Subcutaneous abdominal adipose tissue (tissue), 5 donors: ENCODE measurements around the gene STARD3.
A peak's percentile ranks its signal among the peaks of the same experiment; 100 is the strongest.

ENCODE experiments used
- H3K27ac ChIP-seq: one replicate; pipeline ENCODE4 v1.7.0; 2013; ENCODE audit warnings: low read depth, mild to moderate bottlenecking, inconsistent platforms, low read length, moderate library complexity
- H3K27me3 ChIP-seq, 5 donors: one replicate each; pipeline ENCODE4 v1.7.0; 2013; ENCODE audit warnings: low read length in 5 of 5, inconsistent platforms in 1 of 5; ENCODE audit not compliant: control insufficient read depth in 5 of 5, insufficient read depth in 4 of 5
- H3K36me3 ChIP-seq, 5 donors: one replicate each; pipeline ENCODE4 v1.7.0; 2013; ENCODE audit warnings: low read length in 5 of 5; ENCODE audit not compliant: control insufficient read depth in 5 of 5, insufficient read depth in 5 of 5
- H3K4me1 ChIP-seq, 5 donors: one replicate each; pipeline ENCODE4 v1.7.0; 2013; ENCODE audit warnings: low read length in 5 of 5, mild to moderate bottlenecking in 3 of 5, moderate library complexity in 1 of 5; ENCODE audit not compliant: control insufficient read depth in 5 of 5, insufficient read depth in 5 of 5
- H3K4me3 ChIP-seq, 5 donors: one replicate each; pipeline ENCODE4 v1.7.0; 2013; ENCODE audit warnings: low read length in 5 of 5, low read depth in 1 of 5
- H3K9ac ChIP-seq, 5 donors: one replicate each; pipeline ENCODE4 v1.7.0; 2013; ENCODE audit warnings: low read length in 5 of 5, mild to moderate bottlenecking in 4 of 5, moderate library complexity in 3 of 5
- H3K9me3 ChIP-seq, 5 donors: one replicate each; pipeline ENCODE4 v1.7.0; 2013; ENCODE audit warnings: low read length in 5 of 5; ENCODE audit not compliant: control insufficient read depth in 5 of 5
- donor health status: healthy.
- donor health status: healthy.
- donor health status: healthy.
- donor health status: healthy.
- donor health status: healthy.

STARD3 gene

DNA sequence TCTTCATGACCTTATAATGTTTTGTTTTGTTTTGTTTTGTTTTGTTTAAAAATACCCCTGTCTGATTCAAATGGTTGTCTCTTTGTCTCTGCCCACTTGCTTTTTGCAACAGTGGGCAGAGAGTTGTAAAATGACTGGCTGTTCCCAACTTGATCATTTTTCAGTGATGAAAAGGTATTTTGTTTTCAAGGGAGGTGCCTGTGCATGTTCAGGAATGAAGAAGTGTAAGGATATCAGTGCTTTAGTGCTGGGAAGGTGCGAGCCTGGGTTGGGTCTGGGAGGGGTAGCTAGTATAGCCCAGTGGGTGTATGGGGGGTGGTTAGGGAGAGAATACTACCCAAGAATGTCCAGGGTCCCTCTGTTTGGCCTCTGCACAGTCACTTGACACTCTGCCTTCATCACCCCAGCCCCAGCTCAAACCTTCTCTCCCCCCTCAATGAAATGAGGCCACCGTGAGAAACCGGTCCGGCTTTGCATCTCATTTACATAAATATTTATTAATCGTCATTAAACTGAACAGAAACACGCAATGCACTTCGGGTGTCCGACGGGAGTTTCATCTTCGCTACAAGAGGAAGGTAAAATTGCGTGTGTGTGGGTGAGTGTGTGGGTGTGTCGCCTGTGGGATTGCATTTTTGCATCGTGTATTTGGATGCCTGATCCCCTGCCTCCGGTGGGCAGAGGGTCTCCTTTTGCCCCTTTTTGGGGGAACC, 33.5 kb upstream of the STARD3 start:
- peaks cover 2 to 55% (median 53%) of the 10 kb centered on the region in 5 donors for H3K4me1 ChIP-seq

DNA sequence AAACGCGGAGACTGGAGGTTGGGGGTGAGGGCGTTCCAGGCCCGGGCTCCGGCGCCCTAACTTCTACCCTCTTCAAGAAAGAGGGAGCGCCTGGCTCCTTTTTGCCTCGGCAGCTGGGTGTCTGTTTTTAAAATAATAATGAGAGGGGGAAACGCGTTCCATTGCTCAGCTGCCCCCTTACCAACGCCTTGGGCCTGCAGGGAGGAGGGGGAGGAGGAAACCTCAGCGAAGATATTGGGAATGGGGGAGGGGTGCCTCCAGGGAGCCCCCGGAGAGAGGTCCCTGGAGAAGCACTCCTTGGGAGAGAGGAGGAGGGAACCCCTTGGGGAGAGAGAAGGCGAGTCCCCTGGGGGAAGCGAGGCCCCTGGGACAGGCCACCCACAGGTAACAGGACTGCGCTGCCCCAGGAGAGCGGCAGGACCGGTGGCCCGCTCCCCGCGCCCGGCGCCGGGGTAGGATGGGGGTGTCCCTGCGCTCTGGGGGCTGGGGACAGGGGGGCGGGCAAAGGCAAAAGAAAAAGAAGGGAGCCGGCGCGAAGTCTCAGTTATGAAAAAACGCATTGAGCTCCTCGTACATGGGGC, 31.9 kb upstream of the STARD3 start:
- Histone ChIP-seq H3K9me3 (no peaks in the 10 kb centered on the region), H3K36me3 (no peaks in the 10 kb centered on the region), H3K9ac (no peak overlapping the region), H3K27me3 (peaks cover 66 to 89% (median 80%) of the 10 kb centered on the region in 5 donors), H3K27ac (no peak overlapping the region), H3K4me3 (peak overlapping the region in 1 of 5 donors; percentile 40), H3K4me1 (peaks cover 0 to 40% (median 38%) of the 10 kb centered on the region in 5 donors)

More for the DNA sequence above, 33.5 kb upstream of the STARD3 start:
- Histone ChIP-seq H3K36me3 (no peaks in the 10 kb centered on the region), H3K9ac (no peak overlapping the region), H3K9me3 (no peaks in the 10 kb centered on the region), H3K27ac (no peak overlapping the region), H3K4me3 (no peak overlapping the region), H3K27me3 (peaks cover 73 to 91% (median 87%) of the 10 kb centered on the region in 5 donors)

DNA sequence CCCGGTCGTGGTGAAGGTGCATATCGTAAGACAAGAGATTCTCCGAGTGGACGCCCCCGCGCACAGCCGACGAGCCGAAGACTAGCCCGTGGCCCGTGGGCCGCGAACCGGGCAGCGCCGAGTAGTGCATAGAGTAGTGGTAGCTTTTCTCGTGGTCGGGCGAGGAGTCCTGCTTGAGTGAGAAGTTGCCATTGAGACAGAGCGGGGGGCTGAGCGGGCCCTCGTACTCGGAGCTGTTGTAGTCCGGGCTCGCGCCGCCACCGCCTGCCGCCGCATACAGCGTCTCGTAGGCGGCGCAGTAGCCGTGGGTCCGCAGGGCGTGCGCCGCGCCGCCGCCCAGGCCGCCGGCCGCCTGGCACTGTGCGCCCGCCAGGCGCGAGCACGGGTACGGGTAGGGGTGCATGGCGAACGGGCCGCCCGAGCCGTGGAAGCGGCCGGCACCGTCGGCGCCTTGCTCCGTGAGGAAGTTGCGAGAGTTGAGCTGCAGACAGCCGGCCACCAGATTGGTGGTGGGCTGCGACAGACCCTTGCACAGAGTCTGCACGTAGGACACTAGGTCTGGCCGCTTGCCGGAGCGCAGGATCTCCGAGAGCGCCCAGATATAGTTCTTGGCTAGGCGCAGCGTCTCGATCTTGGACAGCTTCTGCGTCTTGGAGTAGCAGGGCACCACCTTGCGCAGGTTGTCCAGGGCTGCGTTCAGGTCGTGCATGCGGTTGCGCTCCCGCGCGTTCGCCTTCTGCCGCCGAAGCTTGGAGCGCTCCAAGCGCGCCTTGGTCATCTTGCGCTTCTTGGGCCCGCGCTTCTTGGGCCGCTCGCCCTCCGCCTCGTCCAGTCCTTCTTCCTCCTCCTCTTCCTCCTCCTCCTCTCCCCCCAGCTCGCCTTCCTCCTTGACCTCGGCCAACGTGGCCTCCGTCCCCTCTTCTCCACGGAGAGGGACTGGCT, 31.2 kb upstream of the STARD3 start:
- Histone ChIP-seq H3K9ac (no peak overlapping the region), H3K36me3 (no peaks in the 10 kb centered on the region), H3K9me3 (no peaks in the 10 kb centered on the region), H3K27me3 (peaks cover 58 to 81% (median 73%) of the 10 kb centered on the region in 5 donors), H3K27ac (no peak overlapping the region), H3K4me3 (peak overlapping the region in 4 of 5 donors; percentile 2 to 55 (median 26)), H3K4me1 (peaks cover 0 to 32% (median 30%) of the 10 kb centered on the region in 5 donors)

DNA sequence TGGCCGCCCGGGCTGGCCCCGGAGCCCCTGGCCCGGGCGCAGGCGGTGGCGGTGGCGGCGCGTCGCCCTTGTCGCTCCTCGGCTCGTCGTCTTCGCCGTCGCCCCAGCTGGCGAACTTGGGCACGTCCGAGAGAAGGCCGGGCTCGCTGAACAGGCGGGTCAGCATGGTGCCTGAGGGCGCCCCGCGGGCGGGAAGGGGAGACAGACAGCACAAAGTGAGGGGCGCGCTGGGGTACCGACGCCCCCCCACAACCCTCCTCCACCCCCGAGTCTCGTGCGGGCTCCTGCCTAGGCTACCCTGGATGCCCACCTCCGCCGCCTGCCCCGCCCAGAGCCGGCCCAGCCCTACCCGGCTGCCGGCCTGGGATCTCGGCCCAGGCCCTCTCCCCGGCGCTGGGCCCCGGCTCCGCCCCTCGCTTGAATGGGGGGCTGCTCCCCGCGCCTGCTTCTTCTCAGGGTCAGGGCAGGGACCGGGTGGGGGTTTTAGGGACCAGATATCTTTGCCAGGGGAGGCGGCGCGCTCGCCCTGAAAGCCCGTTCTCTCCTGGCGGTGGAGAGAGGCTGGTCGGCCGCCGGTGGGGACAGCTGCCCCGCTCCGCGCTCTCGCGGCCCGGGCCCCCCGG, 30.4 kb upstream of the STARD3 start:
- Histone ChIP-seq H3K36me3 (no peaks in the 10 kb centered on the region), H3K4me3 (peak overlapping the region in 3 of 5 donors; percentile 2 to 55 (median 40)), H3K27me3 (peaks cover 50 to 76% (median 65%) of the 10 kb centered on the region in 5 donors), H3K9me3 (no peaks in the 10 kb centered on the region), H3K9ac (no peak overlapping the region), H3K4me1 (peaks cover 0 to 29% (median 26%) of the 10 kb centered on the region in 5 donors), H3K27ac (no peak overlapping the region)

DNA sequence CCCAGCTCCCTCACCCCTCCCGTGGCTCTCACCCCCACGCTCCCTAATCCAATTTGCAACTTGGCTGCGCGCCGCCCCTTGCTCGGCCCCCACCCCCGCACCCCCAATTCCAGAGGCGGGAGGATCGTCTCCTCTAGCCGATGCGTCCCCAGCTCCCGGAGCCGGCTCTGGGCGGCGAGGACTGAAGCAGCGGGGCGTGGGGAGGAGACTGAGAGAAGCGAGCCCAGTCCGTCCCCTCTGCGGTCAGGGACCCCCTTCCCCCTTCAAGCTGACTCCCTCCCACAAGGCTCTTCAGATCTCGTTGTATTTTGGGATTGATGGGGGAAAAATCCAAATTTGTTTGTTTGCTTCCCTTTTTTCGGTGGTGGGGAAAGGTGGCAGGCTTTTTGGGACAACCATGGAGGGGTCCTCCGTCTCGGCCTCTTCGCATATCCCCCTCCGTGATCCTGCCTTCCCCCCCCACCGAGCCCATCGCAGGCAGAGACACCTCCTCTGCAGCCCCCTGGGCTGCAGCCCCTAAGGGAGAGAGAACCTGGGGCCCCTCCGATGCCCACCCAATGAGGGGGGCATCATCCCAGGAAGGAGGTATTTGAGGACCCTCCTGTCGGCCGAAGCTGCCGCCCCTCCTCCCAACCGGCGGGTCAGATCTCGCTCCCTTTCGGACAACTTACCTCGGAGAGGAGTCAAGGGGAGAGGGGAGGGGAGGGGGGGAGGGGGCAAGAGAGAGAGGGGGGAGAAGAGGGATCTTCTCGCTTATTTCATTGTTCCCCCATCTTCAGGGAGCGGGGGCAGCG, 29.7 kb upstream of the STARD3 start:
- Histone ChIP-seq H3K36me3 (no peaks in the 10 kb centered on the region), H3K27me3 (peaks cover 44 to 69% (median 59%) of the 10 kb centered on the region in 5 donors), H3K9me3 (no peaks in the 10 kb centered on the region), H3K27ac (no peak overlapping the region), H3K9ac (no peak overlapping the region), H3K4me3 (no peak overlapping the region), H3K4me1 (peaks cover 0 to 29% (median 26%) of the 10 kb centered on the region in 5 donors)

DNA sequence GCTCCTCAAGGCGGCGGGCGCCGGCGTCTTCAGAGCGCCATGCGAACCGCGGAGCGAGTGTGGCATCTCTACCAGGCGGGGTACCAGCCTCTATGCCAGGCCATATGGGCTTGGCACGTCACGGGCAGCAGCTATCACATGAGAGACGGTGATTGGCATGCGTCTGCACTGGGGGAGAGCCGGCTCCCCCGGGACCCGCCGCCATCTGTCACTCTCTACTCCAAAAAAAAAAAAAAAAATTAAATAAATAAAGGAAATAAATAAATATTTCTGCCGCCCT, 29.2 kb upstream of the STARD3 start, which contains the start of gene NEUROD2:
Gene NEUROD2, minus strand, starts transcription at position 70 of the 280 bp plus-strand sequence. CDS start 1,321 bp downstream, outside the sequence.
- Histone ChIP-seq H3K4me3 (peak within 1 kb of the TSS in 1 of 5 donors; percentile 40), H3K27ac (no peak within 1 kb of the TSS), H3K4me1 (peaks cover 0 to 29% (median 26%) of the 10 kb centered on the region in 5 donors), H3K27me3 (peaks cover 45 to 66% (median 59%) of the 10 kb centered on the region in 5 donors), H3K9me3 (no peaks in the 10 kb centered on the region), H3K9ac (no peak within 1 kb of the TSS), H3K36me3 (no peaks in the 10 kb centered on the region)

DNA sequence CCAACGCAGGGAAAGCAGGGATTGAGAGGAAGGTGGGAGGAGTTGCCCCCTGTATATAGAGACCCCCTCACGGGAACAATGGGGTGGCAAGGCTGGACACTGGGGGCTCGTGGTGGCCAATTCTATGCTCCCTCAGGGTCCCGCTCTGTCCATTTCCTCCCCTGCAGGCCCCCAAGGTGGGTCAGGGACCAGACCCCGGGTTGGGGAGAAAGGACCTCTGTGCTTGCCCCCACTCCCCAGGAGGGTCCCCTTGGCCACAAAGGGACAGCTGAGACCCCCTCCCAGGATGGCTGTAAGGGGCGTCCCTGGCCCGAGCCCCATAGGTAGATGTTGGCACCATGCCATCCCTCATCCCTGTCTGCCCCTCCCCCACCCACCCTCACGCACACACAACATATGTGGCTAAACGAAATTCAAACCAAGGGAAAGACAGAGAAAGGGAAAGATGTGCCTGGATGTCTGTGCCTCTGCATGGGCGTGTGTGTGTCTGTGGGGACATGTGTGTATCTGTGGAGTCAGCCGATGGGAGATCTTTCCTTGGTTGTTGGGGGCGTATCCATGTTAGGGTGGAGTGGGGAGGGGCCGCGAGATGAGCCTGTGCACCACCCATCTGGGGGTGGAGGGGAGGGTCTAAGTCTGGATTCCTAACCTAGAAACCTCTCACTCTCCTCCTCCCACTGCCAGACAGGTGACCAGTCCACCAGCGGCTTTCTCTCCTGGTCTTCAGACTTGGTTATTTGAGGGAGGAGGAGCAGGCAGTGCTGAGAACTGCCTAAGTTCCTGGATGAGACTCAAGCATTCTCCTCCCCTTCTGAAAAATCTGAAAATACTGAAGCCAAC, 28.6 kb upstream of the STARD3 start:
- H3K36me3 ChIP-seq, result no peaks in the 10 kb centered on the region
- H3K9me3 ChIP-seq, result no peaks in the 10 kb centered on the region
- H3K9ac ChIP-seq, result no peak overlapping the region
- peaks cover 0 to 29% (median 26%) of the 10 kb centered on the region in 5 donors for H3K4me1 ChIP-seq
- H3K27ac ChIP-seq, result no peak overlapping the region
- no peak overlapping the region for H3K4me3 ChIP-seq
- H3K27me3 ChIP-seq, result peaks cover 43 to 66% (median 57%) of the 10 kb centered on the region in 5 donors

DNA sequence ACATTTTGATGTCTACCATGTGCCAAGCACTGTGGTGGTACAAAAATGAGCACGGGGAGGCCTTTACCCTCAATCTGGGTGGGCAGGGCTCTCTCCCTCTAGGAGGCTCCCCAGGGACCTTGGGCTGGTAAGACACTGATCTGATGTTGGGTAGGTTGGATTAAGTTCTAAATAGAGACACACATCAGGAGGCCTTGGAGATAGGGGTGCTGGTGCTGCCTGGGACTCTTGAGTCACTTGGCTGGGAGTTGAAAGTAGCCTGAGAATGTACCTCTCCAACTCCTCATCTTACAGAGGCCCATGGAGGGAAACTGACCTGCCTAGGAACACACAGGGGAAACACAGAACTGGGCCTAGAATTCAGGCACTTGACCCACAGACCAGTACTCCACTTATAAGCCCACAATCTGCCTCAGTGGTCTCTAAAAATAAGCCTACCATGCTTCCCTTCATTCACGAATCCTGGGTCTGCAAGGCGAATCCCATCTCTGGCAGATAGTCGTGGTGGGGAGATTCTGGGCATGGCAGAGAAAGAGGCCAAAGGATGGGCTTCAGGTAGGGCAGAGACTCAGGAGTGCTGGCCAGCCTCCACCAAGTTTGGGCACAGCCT, 27.4 kb upstream of the STARD3 start:
- Histone ChIP-seq H3K4me1 (peaks cover 2 to 27% (median 26%) of the 10 kb centered on the region in 5 donors), H3K27me3 (peaks cover 35 to 60% (median 49%) of the 10 kb centered on the region in 5 donors), H3K27ac (no peak overlapping the region), H3K4me3 (no peak overlapping the region), H3K9ac (no peak overlapping the region), H3K9me3 (no peaks in the 10 kb centered on the region), H3K36me3 (no peaks in the 10 kb centered on the region)
